Cardiac fibroblast (primary cell): ENCODE measurements around the gene ADAMTS2.
A peak's percentile ranks its signal among the peaks of the same experiment; 100 is the strongest.

ENCODE experiments used
- DNase-seq, 2 donors: peaks; one replicate each; pipeline versions ENCODE4 v3.0.0 to v3.0.0-alpha.2; 2010; ENCODE audit warnings: low read depth in 2 of 2
- H3K4me3 ChIP-seq, 2 donors: replicated peaks in 1 of 2; 1 replicate in 1 of 2; 2 replicates in 1 of 2; pipeline ENCODE4 v1.5.1; 2011; ENCODE audit warnings: low read depth in 2 of 2, low read length in 2 of 2, mild to moderate bottlenecking in 2 of 2, moderate library complexity in 1 of 2
- CTCF ChIP-seq: IDR thresholded peaks from one replicate; pipeline ENCODE4 v1.5.1; 2011; ENCODE audit warnings: low read depth, mild to moderate bottlenecking, low read length, inconsistent platforms

Gene ADAMTS2

GRCh38 chr5:179348011-179348530 lies 2.8 kb upstream of the ADAMTS2 start:
- H3K4me3 ChIP-seq = no peak overlapping the region
- no peak for DNase-seq
- TF ChIP-seq CTCF = no peak

GRCh38 chr5:179347581-179347980 lies 2.3 kb upstream of the ADAMTS2 start:
- H3K4me3 ChIP-seq = no peak overlapping the region
- TF ChIP-seq CTCF = no peak
- no peak for DNase-seq

- no peak for DNase-seq
- no peak overlapping the region for H3K4me3 ChIP-seq
- TF ChIP-seq CTCF = no peak
These were observed 1.6 kb upstream of the ADAMTS2 start for GRCh38 chr5:179346875-179347274.

- no peak overlapping the region for H3K4me3 ChIP-seq
- TF ChIP-seq CTCF = no peak
- DNase-seq = peak; percentile 11 to 33
These were observed 1.1 kb upstream of the ADAMTS2 start for GRCh38 chr5:179346401-179346800.

GRCh38 chr5:179345183-179345432 lies 153 bp downstream of the ADAMTS2 start:
- no peak for DNase-seq
- H3K4me3 ChIP-seq = peak overlapping the region; percentile 87 to 90
- TF ChIP-seq CTCF = no peak

GRCh38 chr5:179344431-179345182 lies 654 bp downstream of the ADAMTS2 start:
- TF ChIP-seq CTCF = no peak
- peak overlapping the region; percentile 87 to 90 for H3K4me3 ChIP-seq
- DNase-seq = peak; percentile 23 to 31
